ENCODE results near the gene TMEM229B. TPM values are rescaled to one million over a fixed set of nuclear protein-coding genes. Genes with fewer than 3 reads are reported as not detected.

TMEM229B gene
- total RNA-seq (2014; rRNA removed; shearing (Covaris generic)): 2.0 and 3.1 TPM in 2 replicates

DNA sequence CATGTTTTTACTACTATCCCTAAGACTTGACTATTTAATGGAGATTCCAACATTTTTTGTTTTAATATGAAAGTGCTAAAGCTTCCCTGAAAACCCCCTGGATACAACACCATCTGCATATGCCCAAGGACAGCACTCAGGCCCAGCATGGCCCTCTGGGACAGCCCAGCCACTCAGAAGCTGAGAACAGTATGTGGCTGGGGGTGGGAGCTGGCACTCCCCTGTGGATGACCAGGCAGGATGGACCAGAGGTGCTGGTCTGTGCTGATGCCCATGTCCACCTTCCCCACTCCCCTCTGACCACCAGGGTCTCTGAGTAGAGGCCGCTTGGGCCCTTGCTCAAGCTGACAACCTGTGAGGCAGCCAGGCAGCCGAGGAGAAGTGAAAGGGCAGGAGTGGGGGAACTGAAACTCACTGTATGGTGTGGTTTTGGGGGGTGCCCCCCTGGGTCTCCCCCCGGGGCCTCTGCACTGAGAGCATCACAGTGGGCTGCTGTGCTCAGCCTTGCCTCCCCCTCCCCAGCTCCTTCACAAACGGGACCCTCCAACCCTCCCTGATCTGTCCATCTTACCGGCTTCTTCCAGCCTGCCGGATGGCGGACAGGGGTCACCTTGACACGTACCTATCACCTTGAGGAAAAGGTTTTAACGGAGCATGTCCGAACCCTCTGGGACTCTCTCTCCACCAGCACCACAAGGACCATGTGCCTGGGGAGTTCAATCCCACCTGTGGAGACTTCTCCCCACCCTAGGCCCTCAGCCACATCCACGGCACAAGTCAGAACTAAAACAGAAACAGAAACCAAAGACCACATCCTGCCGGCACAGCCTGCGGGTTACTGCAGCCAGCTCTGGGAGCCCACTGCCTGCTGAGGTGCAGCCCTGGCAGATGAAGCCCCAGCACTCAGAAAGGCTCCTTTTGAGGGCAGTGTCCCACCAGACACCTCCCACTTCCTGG is at the start of gene TMEM229B:
TSS of gene TMEM229B (minus strand) at position 785 of the 957 bp plus-strand sequence. CDS start 14,798 bp downstream, outside the sequence.
- peak; percentile 6 for DNase-seq (ENCODE audit: low spot score)

DNA sequence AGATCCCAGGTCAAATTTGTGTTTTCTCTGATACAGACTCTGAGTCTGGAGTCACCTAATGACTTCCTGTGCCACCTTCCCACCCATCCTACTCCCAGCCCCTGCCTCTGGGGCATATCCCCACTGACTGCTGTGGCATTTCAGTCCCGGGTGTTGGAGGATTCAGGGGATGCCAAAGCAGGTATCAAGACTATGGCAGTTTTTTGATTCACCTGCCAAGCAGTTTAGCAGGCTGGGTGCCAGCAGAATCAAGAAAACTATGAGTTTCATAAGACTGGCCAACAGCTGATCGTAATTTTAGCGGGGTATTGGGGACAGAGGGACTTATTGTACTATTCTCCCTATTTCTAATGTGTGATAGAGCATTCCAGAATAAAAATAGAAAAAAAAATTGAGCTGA is 49.2 kb upstream of the TMEM229B start:
- no peak for DNase-seq (ENCODE audit: low spot score)

GRCh38 chr14:67536087-67536486 is 47.6 kb upstream of the TMEM229B start:
- no peak for DNase-seq (ENCODE audit: low spot score)

- no peak for DNase-seq (ENCODE audit: low spot score)
Measured at GRCh38 chr14:67533754-67534085, 45.2 kb upstream of the TMEM229B start.

DNA sequence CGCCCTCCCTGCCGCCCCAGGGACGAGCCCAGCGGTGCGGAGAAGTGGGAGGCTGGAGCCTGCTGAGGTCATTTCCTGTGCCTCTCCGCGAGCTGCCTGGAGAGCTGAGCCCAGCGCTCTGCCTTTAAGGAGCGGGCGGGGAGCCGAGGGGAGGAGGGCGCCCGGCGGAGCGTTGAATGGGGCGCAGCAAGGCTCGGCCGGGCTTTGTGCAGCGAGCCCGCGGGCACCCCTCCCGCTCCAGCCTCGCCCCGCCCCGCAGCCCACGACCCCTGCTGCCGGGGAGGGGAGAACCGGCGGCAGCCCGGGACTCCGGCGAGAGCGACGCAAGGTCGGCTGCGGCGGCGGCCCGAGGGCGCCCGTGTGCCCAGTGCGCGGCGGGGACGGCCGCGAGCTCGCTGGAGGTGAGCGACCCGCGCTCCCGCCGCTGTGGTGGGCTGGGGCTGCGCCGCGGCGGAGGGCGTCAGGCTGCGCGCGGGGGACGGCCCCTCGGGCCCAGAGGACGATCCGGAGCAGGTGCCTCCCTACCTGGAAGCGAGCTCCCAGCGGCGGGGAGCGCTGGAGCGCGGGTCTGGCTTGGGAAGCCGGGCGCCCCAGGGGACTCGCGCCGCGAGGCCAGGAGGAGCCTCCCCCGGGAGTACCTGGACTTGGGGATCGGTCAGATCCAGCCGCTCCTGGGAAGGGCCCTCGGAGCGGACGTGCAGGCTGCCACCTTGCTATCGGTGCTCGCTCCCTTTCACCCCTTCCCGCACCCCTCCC is 44.7 kb upstream of the TMEM229B start, which contains the start of gene PLEKHH1:
TSS of gene PLEKHH1 (plus strand) at position 293 of the 756 bp plus-strand sequence. CDS start 8,578 bp downstream, outside the sequence.
- DNase-seq (ENCODE audit: low spot score): peak; percentile 44

DNA sequence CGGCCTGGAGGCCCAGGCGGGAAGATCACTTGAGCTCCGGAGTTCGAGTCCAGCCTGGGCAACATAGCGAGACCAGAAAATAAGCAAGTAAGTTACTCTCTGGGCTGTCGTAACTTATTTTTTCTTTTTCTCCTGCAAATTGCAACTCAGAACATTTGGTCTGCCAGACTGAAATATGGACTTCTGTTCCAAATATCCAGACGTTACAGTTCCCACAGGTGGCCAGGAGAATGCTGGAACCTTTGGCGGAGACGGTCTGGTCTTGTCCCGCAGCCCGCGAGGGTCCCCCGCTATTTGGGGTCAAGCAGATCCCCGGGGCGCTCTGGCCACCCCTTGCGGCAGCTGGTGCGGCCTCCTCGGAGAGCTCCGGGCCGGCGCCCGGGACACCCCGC is 44.1 kb upstream of the TMEM229B start:
- DNase-seq (ENCODE audit: low spot score): no peak

DNA sequence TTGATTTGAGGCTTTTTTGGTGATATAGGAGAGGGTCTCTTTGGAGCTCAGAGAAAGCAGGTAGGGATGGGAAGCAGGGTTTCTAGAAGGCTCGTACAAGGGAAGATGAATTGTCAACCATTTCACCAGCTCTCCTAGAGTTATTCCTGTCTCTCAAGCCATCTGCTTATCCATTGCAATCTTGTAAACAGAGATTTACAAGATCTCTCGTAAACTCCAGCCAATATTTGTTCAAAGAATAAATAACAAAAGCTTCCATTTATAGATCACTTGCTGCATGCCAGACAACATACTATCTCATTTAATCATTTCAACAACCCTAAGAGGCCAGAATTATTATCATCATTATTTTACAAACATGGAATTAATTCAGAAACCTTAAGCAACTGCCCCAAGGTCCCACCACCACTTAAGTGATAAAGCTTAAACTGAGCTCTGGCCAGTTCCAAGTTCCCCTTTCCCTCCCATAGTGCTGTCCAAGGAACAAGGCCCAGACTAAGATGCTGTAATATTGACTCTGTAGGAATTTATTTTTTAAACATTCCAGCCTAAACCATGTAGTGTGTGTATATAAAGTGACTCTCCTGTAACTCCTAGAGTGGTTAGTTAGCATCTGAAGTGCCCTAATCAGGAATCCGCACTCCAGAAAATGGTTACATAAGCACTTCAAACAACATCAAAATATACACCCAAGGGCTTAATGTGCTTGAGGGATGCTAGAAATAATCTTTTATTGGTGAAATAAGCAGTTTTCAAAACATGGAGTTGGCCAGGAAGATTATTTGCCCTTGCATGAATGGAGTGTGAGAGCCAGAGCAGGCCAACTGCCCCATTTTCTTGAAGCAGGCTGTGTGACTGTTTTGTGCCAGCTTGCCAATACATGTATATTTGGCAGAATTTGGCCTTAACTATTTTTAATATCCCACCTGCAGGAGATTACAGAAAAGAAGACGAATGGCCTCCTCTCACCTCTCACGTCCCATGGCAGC is 41.7 kb upstream of the TMEM229B start:
- DNase-seq (ENCODE audit: low spot score): no peak

DNA sequence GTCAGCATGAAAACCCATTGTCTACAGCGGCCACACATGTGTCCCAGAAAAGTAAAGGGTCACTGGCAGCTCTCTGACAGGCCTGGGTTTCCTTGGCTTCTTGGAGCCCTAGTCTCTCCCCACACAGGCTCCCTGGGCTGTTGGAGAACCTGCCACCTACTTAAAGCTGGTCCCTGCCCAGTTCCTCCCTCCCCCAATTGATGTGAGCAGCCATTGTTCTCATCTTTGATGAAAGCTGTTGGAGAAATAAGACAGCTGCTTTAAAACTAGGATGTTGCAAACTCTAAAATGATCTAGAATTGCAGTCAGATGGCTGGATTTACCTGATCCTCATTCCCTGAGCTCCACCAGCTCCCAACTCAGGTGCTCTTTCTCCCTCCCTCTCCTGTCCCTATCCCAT is 39.8 kb upstream of the TMEM229B start:
- DNase-seq (ENCODE audit: low spot score): no peak

DNA sequence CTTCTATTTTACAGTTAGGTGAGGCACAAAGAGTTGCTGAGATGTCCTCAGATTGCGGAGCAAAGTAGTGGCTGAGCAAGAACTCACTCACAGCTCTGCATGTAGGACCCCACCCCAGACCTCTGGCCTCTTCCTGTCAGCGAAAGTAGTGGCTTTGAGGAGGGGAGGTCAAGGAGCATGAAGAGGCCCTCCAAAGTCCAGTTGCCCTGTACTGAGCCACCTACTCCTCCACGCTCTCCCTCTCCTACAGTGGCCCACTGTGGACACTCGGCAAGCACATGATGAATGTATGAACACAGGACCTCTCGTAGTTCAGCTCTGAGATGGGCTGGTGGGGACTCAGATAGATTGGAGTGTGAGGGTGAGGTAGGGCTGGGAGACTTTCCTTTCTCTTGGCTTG is 39.2 kb upstream of the TMEM229B start:
- no peak for DNase-seq (ENCODE audit: low spot score)

GRCh38 chr14:67526676-67527459 is 38.3 kb upstream of the TMEM229B start:
- peak; percentile 43 for DNase-seq (ENCODE audit: low spot score)

DNA sequence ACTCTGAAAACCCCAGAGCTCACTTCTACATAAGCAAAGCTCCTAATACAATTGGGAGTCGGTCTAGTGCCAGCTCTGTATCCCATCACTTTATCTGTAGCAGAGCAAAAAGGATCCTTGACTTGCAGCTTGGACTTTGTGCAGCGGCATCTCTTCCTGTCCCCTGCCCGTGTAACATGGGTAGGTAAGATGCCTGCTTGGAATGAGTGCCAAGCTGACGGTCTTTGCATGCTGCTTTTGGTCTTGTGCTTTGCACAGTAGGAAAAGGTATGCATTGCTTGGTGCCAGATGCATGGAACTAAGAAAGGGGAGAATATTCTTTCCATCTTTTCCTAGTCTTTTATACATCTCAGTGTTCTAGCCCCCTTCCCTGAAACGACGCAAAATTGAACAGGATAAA is 37.7 kb upstream of the TMEM229B start:
- no peak for DNase-seq (ENCODE audit: low spot score)

GRCh38 chr14:67525389-67525788 is 36.9 kb upstream of the TMEM229B start:
- no peak for DNase-seq (ENCODE audit: low spot score)

DNA sequence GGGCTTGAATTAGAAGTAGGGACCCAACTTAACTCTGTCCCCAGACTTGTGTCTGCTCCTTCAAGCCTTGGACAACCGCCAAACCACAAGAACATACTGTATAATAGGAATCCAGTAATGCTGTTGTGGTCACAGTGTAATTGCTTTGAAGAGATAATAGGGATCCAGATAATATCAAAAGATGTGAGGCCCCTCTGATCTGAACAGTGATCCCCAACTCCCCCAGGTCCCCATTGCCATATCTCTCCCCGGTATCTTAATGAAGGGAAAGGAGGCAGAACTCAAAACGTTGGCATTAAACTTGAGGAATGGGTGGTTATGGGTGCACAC is 36.1 kb upstream of the TMEM229B start:
- peak; percentile 10 for DNase-seq (ENCODE audit: low spot score)

GRCh38 chr14:67523764-67524633 is 35.5 kb upstream of the TMEM229B start:
- no peak for DNase-seq (ENCODE audit: low spot score)

- no peak for DNase-seq (ENCODE audit: low spot score)
Measured at GRCh38 chr14:67522270-67522669, 33.7 kb upstream of the TMEM229B start.

DNA sequence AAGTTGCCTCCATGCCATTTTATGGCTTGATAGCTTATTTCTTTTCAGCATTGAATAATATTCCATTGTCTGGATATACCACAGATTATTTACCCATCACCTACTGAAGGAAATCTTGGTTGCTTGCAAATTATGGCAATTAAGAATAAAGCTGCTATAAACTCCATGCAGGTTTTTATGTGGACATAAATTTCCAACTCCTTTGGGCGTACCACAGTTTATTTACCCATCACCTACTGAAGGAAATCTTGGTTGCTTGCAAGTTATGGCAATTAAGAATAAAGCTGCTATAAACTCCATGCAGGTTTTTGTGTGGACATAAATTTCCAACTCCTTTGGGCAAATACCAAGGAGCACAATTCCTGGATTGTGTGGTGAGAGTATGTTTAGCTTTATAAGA is 32.0 kb upstream of the TMEM229B start:
- no peak for DNase-seq (ENCODE audit: low spot score)

DNA sequence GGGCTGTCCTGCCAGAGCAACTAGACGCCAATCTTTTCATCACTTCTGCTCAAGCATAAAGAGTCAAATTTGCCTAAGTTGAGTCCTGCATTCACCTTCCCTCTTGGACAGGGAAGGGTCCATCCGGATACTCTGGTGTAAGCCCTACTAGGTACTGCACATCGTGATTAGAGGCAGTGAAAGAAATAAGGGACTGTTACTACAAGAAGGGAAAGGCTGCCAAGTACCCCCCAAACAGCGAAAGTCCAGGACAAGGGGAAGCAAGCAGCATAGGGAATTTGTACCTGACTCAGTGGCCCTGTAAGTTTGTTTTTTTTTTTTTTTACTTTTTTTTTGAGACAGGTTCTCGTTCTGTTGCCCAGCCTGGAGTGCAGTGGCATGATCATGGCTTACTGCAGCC is 30.9 kb upstream of the TMEM229B start:
- no peak for DNase-seq (ENCODE audit: low spot score)

DNA sequence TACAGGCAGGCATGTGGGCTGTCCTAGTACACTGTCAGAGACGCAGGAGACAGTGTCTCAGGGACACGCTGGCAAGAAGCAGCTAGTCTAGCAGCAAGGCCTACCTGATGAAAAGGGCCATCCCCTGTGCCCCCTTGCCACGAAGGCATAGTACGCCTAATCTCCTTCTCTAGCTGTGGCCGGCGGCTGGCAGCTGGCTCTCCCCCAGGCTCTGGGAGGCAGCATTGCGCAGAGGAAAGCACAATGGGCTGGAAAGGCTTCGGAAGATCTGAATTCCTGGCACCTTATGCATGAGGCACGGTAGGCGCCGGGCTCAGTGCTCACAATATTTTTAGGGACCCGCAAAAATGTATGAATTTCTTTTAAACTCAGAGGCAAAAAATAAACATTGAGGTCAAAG is 28.6 kb upstream of the TMEM229B start:
- DNase-seq (ENCODE audit: low spot score): no peak

GRCh38 chr14:67516676-67517075 is 28.2 kb upstream of the TMEM229B start:
- DNase-seq (ENCODE audit: low spot score): no peak

Measured in A172 (cell line).